ENCODE results near the gene ESPNL. TPM values are rescaled to one million over a fixed set of nuclear protein-coding genes. Genes with fewer than 3 reads are reported as not detected.

Gene ESPNL
- total RNA-seq, 1 experiment from 2014 or later = 1.1 TPM

GRCh38 chr2:238131761-238132462, 31.8 kb downstream of the ESPNL start:
- DNase-seq (ENCODE audit: low spot score) = no peak
- no peak for ATAC-seq
- H3K4me3 Mint-ChIP-seq = no peak overlapping the region
- TF ChIP-seq JAZF1 (CRISPR knock-in tag; IDR thresholded peaks at IDR 0.05) (no peak), FOXK1 (CRISPR knock-in tag; IDR thresholded peaks at IDR 0.05) (no peak), MAX (CRISPR knock-in tag; IDR thresholded peaks at IDR 0.05) (no peak)
- TF ChIP-seq, protein P1, sequence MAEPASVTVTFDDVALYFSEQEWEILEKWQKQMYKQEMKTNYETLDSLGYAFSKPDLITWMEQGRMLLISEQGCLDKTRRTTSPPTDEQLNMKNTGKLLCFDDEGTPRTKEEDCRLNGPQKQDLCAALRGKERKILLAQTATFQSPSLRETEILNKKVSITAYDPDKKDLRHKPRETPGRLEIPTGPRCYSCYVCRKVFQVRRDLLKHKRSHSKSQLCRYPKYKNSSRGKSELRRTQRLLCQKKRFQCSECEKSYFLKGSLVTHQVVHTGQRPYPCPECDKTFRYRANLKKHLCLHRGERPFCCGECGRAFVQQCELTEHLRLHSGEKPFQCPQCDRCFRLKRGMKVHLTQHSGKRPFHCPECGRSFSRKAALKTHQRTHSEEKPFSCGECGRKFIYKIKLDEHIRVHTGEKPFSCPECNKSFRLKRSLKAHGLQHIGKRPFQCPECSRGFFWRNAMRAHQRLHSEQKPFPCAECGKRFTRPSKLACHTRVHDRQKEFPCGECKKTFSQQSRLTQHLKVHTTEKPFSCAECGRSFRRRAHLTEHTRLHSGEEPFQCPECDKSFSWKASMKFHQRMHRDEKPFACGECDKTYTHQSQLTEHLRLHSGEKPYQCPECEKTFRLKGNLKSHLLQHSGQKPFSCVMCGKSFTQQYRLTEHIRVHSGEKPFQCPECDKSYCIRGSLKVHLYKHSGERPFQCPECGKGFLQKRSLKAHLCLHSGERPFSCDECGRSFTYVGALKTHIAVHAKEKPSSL (CRISPR knock-in tag; conservative IDR thresholded peaks at IDR 0.05) = no peak
- TF ChIP-seq, protein P2, sequence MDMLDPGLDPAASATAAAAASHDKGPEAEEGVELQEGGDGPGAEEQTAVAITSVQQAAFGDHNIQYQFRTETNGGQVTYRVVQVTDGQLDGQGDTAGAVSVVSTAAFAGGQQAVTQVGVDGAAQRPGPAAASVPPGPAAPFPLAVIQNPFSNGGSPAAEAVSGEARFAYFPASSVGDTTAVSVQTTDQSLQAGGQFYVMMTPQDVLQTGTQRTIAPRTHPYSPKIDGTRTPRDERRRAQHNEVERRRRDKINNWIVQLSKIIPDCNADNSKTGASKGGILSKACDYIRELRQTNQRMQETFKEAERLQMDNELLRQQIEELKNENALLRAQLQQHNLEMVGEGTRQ (CRISPR knock-in tag; IDR thresholded peaks at IDR 0.05) = no peak
- H3K36me3 Mint-ChIP-seq = no peaks in the 10 kb centered on the region
- no peak overlapping the region for H3K27ac Mint-ChIP-seq
- ChIA-PET CTCF (no interaction called here), POLR2A (no interaction called here)
- no peaks in the 10 kb centered on the region for H3K9me3 Mint-ChIP-seq
- H3K4me1 Mint-ChIP-seq = no peaks in the 10 kb centered on the region
- no peaks in the 10 kb centered on the region for H3K27me3 Mint-ChIP-seq (ENCODE audit: low read depth)

DNA sequence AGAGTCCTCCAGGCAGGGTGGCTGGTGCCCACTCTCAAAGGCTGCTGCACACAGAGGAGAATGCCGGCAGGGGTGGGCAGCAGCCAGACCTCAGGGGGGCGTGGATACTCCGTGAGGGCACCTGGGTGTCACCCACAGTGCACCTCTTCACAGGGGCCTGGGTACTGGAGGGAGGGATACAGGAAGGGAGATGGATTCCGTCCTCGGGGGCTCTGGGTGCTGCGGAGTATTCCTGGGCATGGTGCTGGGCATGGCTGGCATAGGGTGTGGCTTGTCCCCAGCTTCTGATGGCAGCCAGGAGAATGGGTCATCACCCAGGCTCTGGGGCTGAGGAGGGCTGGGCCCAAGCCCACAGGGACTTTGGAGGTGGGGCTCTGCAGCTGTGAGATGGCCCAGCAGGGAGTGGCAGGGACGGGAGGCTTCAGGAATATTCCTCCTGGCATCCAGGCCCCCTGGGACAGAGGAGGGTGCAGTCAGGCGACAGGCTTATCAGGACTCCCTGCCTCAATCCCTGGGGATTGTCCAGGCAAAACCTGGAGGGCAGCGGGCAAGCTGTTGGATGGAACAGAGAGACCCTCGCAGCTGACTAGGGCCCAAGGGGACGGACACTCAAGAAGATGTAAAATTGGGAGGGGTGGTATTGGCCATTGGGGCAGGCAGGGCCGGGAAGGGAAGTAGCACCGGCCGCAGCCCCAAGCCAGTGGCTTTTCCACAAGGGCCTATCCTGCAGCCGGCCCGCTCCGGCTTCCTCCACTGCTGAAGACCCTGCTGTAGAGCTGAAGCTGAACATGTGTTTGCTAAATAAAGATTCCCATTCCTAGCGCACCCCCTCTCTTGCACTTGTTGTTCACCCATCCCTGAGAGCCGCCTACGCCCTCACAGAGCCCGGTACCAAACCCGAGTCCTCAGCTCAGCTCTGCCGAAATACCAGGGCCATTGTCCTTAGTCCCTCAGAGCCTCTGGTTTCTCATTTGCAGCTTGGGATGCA, 32.6 kb downstream of the ESPNL start:
- no peak for ATAC-seq
- CTCF ChIA-PET = interaction anchor here (1.0 kb wide), 3 partner anchors 12 to 28 kb away, joined by 3 to 4 read pairs (median 3); no protein-coding TSS in a partner anchor
- Mint-ChIP-seq H3K27me3 (ENCODE audit: low read depth) (no peaks in the 10 kb centered on the region), H3K4me1 (no peaks in the 10 kb centered on the region), H3K36me3 (no peaks in the 10 kb centered on the region), H3K4me3 (no peak overlapping the region), H3K9me3 (no peaks in the 10 kb centered on the region), H3K27ac (no peak overlapping the region)
- POLR2A ChIA-PET = interaction anchor here (1.5 kb wide), 1 partner anchor 12 kb away, joined by 4 read pairs; no protein-coding TSS in a partner anchor
- no peak for DNase-seq (ENCODE audit: low spot score)
- TF ChIP-seq, protein P3, sequence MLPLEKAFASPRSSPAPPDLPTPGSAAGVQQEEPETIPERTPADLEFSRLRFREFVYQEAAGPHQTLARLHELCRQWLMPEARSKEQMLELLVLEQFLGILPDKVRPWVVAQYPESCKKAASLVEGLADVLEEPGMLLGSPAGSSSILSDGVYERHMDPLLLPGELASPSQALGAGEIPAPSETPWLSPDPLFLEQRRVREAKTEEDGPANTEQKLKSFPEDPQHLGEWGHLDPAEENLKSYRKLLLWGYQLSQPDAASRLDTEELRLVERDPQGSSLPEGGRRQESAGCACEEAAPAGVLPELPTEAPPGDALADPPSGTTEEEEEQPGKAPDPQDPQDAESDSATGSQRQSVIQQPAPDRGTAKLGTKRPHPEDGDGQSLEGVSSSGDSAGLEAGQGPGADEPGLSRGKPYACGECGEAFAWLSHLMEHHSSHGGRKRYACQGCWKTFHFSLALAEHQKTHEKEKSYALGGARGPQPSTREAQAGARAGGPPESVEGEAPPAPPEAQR (CRISPR knock-in tag; IDR thresholded peaks at IDR 0.05) = no peak
- TF ChIP-seq ZNF396 (CRISPR knock-in tag; IDR thresholded peaks at IDR 0.05; ENCODE audit: borderline replicate concordance) (no peak), SOX15 (CRISPR knock-in tag; IDR thresholded peaks at IDR 0.05) (no peak), ZNF232 (CRISPR knock-in tag; IDR thresholded peaks at IDR 0.05) (no peak), ETV6 (CRISPR knock-in tag; IDR thresholded peaks at IDR 0.05) (no peak), CDX4 (CRISPR knock-in tag; IDR thresholded peaks at IDR 0.05; ENCODE audit: borderline replicate concordance) (no peak), NFE2L1 (CRISPR knock-in tag; IDR thresholded peaks at IDR 0.05) (no peak)
- TF ChIP-seq, protein P4, sequence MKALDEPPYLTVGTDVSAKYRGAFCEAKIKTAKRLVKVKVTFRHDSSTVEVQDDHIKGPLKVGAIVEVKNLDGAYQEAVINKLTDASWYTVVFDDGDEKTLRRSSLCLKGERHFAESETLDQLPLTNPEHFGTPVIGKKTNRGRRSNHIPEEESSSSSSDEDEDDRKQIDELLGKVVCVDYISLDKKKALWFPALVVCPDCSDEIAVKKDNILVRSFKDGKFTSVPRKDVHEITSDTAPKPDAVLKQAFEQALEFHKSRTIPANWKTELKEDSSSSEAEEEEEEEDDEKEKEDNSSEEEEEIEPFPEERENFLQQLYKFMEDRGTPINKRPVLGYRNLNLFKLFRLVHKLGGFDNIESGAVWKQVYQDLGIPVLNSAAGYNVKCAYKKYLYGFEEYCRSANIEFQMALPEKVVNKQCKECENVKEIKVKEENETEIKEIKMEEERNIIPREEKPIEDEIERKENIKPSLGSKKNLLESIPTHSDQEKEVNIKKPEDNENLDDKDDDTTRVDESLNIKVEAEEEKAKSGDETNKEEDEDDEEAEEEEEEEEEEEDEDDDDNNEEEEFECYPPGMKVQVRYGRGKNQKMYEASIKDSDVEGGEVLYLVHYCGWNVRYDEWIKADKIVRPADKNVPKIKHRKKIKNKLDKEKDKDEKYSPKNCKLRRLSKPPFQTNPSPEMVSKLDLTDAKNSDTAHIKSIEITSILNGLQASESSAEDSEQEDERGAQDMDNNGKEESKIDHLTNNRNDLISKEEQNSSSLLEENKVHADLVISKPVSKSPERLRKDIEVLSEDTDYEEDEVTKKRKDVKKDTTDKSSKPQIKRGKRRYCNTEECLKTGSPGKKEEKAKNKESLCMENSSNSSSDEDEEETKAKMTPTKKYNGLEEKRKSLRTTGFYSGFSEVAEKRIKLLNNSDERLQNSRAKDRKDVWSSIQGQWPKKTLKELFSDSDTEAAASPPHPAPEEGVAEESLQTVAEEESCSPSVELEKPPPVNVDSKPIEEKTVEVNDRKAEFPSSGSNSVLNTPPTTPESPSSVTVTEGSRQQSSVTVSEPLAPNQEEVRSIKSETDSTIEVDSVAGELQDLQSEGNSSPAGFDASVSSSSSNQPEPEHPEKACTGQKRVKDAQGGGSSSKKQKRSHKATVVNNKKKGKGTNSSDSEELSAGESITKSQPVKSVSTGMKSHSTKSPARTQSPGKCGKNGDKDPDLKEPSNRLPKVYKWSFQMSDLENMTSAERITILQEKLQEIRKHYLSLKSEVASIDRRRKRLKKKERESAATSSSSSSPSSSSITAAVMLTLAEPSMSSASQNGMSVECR (CRISPR knock-in tag; IDR thresholded peaks at IDR 0.05; ENCODE audit: borderline replicate concordance) = no peak
- TF ChIP-seq, protein P5, sequence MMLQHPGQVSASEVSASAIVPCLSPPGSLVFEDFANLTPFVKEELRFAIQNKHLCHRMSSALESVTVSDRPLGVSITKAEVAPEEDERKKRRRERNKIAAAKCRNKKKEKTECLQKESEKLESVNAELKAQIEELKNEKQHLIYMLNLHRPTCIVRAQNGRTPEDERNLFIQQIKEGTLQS (CRISPR knock-in tag; conservative IDR thresholded peaks at IDR 0.05) = no peak
- TF ChIP-seq, protein P1 (CRISPR knock-in tag; conservative IDR thresholded peaks at IDR 0.05) = no peak
- TF ChIP-seq, protein P6, sequence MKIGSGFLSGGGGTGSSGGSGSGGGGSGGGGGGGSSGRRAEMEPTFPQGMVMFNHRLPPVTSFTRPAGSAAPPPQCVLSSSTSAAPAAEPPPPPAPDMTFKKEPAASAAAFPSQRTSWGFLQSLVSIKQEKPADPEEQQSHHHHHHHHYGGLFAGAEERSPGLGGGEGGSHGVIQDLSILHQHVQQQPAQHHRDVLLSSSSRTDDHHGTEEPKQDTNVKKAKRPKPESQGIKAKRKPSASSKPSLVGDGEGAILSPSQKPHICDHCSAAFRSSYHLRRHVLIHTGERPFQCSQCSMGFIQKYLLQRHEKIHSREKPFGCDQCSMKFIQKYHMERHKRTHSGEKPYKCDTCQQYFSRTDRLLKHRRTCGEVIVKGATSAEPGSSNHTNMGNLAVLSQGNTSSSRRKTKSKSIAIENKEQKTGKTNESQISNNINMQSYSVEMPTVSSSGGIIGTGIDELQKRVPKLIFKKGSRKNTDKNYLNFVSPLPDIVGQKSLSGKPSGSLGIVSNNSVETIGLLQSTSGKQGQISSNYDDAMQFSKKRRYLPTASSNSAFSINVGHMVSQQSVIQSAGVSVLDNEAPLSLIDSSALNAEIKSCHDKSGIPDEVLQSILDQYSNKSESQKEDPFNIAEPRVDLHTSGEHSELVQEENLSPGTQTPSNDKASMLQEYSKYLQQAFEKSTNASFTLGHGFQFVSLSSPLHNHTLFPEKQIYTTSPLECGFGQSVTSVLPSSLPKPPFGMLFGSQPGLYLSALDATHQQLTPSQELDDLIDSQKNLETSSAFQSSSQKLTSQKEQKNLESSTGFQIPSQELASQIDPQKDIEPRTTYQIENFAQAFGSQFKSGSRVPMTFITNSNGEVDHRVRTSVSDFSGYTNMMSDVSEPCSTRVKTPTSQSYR (CRISPR knock-in tag; IDR thresholded peaks at IDR 0.05) = no peak

Measured in WTC11 (cell line).